GM18868 (cell line): ENCODE measurements around the gene OR11A1.

Experiments
- ATAC-seq: cut with Tn5 transposase; IDR thresholded peaks from one replicate; pipeline ENCODE4 v1.9.1; 2021; ENCODE audit warnings: mild to moderate bottlenecking, moderate library complexity; ENCODE audit not compliant: unreplicated experiment

OR11A1 gene

GRCh38 chr6:29399525-29399924, 57.3 kb downstream of the OR11A1 start:
- no peak for ATAC-seq

GRCh38 chr6:29395331-29395730, 61.5 kb downstream of the OR11A1 start, which contains the start of gene OR12D2:
TSS of gene OR12D2 (plus strand) at chr6:29395631. CDS start at chr6:29396700, 1,069 bp downstream.
- no peak for ATAC-seq

DNA sequence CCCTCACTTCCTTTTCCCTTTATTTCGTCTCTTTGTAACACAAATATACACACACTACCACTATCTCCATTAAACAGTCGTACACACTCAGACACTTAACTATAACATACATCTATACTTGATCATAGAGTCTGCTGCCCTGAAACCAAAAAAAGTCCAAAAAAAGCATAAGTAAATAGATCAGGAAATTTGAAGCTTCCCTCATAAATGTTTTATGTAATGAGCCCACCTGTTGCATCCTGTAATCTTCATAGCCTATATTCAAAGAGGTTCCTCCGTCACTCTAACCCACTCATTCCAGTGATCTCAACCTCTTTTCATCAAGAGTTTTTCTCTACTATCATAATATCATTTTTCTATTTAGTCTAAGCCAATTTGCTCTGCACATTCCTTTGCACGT, 68.3 kb downstream of the OR11A1 start:
- no peak for ATAC-seq

- no peak for ATAC-seq
Observed at GRCh38 chr6:29376003-29376402, 80.9 kb downstream of the OR11A1 start.
